MV-4-11 (cell line): ENCODE measurements around the gene NAGPA.
A peak's percentile ranks its signal among the peaks of the same experiment; 100 is the strongest.
"Not testable (repeated sequence)": the region's sequence is repeated elsewhere in the genome, so short reads cannot be mapped to it uniquely, and the experiment has no call there.

ENCODE experiments used
- DNase-seq: peaks from one replicate; lab custom pipeline; 2025; lab: John Stamatoyannopoulos, UW

The NAGPA gene

DNA sequence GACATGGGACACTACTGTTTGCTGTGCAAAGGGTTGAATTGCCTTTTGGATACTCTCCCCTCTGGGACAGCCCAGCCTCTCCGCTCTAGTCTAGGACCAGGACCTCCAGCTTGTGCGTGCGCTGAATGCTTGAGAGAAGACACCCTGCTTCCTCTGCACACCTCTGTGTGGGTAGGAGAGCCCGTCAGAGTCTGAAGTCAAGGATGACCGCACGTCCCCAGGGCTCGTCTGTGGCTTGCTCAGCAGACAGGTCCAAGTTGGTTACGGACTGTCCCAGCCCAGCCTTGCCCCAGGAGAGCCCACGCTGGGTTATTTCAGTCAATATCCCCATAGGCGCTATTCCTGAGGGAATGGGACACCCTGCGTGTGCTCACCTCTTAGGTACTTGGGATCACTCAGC is 28.3 kb upstream of the NAGPA start:
- DNase-seq = no peak

DNA sequence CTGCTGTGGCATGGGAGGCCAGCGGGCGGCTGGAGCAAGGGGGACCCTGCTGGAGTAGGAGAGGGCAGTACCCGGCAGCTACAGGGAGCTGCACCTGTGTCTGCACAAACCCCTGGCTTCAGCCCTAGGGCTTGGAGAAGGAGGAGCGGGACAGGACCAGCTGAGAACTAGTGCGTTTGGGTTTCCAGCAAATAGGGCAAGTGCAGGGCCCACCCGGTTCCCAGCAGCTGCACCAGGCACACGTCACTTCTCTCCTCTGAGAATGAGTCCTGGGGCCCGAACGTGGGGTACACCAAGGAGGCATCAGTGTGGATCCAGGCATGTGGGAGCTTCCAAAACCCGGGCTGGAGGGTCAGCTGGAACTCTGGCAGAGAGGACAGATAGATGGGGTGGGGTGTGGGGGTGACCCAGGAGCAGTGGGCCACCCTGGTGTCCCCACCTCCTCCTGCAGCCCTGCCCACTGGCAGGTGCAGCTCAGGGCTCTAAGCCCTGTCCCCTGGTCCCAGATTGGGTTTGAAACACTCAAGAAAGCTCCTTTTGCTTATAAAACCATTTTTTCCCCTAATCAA is 26.4 kb upstream of the NAGPA start:
- no peak for DNase-seq

DNA sequence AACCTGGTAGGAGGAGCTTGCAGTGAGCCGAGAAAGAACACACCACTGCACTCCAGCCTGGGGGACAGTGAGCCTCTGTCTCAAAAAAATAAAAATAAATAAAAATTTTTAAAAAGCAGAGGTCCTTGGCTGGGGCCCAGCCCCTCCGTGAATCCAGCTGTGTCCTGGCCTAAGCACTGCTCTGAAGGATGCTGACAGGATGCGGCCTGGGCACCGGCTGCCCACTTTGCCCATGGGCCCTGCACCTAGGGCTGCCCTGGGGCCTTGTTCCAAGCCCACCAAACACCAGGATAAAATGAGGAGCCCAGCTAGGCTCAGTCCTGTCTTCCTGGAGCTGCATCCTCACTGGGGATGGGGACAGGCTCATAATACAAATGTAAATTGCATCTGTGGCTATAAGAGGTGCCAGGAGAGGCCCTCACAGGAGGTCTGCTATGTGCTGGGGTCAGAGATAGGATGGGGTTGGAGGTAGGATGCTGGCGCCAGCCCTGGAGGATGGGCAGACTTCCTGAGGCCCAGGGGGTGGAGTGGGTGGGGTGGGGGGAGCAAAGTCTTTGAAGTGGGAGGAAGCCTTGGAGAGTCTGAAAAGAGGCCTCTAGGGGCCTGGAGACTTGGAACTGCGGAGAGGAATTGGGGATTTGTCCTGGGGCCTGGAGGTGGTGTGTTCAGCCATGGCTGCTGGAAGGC is 25.8 kb upstream of the NAGPA start:
- DNase-seq = no peak

DNA sequence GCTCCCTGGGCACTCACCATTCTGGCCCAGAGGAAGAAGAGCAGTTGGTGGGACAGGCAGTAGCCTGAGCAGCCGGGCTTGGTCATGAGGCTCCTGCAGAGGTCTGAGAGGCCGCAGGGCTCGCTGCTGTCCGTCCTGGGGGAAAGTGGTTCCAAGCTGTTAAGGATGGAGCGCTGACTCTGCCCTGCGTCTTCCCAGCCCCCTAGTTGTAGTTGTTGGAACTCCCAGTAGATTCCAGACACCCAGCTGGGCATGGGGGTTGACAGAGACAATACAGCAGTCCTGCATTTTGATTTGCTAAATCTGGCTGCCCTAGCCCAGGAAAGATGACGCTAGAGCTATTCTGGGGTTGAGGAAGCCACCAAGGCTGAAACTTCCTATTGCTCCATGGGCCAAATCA is 24.7 kb upstream of the NAGPA start:
- no peak for DNase-seq

DNA sequence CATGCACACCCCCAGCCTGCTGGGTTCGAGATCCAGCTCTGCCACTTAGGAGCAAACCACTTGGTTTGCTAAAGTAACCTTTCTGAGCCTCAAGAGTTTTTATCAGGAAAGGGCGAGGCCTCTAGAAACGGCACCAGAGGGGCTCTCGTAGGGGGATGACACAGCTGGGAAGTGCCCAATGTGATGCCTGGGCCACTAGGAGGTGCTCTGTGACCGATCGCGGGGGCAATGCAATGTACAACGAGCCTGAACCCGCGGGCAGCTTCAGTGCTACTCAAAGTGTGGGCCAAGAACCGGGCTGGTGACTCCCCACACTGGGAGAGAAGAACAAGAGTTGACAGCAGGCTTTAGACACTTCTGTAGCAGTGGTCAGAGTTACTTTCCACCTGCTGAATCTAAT is 22.6 kb upstream of the NAGPA start:
- peak; percentile 34 for DNase-seq

DNA sequence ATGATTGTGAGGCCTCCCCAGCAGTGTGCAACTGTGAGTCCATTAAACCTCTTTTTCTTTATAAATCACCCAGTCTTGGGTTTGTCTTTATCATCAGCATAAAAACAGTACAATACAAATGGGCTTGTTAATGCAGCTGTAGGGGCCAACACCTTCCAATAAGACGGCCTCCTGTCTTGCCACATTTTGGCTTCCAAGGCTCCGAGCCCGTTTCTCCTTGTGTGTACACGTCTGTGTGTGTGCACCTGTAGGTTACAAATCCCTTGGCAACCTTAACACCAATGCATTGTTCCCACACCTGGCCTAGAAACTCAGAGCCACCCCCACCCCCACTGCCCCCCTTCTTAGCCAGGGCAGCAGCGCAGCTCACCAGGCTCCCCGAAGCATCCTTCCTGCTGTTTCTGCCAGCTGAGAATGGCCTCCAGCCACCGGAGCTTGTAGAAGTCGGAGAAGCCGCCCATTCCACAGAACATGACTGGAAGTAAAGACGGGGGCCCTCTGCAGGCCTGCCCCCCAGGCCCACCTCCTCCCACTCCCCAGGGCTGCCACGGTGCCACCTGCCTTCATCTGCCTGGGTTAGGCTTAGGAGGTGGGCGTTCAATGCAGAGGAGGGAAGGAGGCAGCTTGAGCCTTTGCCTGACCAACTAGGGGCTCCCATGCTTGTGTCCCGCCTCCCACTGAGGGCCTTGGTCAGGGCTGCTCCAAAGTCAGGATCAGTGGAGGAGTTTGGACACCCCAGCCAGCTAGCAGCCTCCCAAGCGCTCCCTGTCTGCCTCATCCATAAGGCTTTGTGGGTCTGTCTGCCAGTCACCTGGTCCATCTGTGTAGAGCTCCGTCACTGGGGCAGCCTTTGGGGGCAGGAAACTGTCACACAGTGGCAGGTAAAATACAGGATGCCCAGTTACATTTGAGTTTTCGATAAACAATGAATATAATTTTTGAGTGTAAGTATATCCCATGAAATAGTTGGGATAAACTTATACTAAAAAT is 21.4 kb upstream of the NAGPA start:
- no peak for DNase-seq

DNA sequence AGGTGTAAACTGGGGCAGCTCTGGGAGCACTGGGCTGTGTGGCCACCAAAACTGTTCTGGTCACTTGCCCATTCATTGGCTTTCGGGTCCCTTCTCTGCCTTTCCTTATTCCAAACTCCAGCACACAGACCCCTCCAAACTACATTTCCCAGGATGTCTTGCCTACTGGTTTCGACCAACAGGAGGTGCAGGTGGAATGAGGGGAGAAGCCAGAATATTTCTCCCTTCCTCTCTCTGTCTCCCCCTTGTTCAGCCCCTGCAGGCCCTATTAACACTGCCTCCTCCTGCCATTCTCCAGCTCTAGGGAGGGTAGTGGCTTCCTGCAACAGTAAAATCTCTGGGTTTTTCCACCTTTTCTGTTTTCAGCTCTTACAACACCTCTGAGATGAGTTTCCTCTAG is 13.2 kb upstream of the NAGPA start:
- DNase-seq = no peak

DNA sequence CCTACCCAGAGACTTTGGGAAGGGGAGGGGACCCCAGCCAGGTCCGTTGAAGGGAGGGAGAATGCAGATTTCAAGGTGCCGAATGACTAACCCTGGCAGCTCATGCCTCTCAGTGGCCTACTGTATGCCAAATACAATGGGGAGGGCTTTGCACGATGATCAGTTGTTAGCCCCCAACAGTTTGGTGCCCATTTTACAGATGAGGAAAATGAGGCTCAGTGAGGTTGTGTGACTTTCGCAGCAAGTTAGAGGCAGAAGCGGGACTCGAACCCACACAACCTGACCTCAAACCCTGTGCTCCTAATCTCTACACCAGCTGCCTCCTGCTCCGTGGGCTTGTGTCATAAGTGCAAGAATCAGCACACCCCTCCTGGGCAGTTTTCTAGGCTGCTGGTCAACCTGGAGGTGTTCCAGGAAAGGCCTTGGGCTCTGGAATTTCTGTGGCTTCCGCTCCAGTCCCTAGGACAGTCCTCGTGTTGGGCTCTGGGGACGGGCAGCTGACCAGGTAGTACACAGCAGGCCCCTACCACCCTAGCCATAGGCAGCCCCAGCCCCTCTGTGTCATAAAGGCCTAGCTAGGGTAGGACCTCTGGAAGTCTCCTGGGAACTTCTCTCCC is 11.9 kb upstream of the NAGPA start:
- DNase-seq = no peak

DNA sequence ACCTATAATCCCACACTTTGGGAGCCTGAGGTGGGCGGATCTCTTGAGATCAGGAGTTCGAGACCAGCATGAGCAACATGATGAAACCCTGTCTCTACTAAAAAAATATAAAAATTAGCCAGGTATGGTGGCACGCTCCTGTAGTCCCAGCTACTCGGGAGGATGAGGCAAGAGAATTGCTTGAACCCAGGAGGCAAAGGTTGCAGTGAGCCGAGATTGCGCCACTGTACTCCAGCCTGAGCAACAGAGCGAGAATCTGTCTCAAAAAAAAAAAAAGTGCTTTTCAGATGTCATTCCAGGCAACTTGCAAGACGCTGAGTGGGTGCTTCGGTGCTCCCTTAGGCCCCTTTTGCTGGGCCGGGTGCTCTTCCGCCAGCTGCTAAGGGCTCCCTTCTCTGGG is 10.8 kb upstream of the NAGPA start:
- not testable (repeated sequence) for DNase-seq

DNA sequence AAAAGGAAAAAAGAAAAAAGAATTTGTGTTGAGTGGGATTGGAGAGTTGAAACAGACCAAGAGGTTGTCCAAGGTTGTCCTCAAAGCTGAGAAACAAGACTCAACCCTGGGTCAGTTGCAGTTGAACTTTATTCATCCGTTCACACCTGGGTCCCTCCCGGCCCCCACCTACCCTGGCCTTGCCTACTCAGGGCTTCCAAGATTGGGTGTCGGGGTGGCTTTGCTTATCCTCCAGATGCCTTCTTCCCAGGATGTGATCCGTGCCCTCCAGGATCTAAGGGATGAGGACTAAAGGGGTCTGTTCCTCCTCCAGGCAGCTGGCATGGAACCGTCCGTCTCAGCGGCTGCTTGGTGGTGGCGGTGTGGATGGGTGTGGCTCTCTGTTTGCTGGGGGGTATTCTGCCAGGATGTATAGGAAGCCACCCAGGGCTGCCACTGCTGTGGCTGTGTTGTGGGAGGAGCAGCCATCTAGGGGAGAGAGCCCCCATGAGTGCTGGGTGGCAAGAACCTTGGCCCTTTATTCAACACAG is 10.3 kb upstream of the NAGPA start:
- DNase-seq = no peak

DNA sequence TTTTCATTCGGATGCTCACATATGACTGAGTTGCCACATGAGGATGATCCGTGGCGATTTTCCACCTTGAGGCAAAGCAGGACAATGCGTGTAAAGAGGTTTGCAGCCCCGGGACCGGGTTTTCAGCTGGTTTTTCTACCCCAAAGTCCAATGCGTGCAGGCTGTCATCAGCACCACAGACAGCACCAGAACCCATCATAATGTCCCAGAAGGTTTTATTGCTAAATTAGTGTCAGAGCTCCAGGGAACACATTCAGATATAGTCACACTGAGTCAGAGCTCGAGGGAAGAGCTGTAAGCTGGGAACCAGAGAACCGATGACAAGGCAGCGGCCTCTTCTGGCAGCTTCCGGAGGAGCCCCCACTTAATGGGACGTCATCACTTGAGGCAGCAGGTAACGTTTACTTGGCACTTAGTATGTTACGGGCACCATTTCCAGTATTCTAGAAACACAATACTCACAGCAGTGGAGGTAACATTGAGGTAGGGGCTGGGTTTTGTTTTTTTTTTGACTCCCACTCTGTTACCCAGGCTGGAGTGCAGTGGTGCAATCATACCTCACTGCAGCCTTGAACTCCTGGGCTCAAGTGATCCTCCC is 8.9 kb upstream of the NAGPA start:
- DNase-seq = no peak

DNA sequence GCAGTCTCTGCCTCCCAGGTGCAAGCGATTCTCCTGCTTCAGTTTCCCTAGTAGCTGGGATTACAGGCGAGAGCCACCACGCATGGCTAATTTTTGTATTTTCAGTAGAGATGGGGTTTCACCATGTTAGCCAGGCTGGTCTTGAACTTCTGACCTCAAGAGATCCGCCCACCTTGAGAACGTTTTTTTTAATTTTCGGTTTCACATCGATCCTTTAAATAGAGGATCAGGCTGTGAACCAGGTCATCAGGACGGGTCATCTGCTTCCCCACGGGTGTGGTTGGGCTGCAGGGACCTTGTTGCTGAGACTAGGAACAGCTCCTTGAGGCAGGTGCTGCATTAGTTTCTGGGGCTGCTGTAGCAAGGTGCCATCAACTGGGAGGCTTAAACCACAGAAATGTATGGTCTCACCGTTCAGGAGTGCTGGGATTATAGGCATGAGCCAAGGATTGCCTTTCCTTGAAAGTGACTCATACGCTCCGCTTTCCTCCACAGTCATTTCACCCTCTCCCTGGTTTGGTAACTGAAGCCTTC is 7.9 kb upstream of the NAGPA start:
- DNase-seq = no peak

DNA sequence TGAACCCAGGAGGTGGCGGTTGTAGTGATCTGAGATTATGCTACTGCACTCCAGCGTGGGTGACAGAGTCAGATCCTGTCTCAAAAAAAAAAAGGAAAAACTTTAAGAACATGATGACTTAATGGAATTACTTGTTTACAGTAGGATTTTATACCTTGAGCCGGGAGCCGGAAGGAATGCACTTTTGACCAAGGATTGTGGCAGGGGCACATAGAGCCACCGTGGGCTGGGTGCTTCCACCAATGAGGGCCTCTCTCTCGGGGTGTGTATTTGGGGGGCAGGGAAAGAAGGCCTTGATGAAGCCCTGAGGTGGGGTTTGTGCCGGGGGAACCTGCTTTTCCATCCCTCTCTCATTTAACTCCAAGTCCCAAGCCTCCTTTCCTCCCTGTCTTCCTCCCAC is 6.7 kb upstream of the NAGPA start:
- no peak for DNase-seq

DNA sequence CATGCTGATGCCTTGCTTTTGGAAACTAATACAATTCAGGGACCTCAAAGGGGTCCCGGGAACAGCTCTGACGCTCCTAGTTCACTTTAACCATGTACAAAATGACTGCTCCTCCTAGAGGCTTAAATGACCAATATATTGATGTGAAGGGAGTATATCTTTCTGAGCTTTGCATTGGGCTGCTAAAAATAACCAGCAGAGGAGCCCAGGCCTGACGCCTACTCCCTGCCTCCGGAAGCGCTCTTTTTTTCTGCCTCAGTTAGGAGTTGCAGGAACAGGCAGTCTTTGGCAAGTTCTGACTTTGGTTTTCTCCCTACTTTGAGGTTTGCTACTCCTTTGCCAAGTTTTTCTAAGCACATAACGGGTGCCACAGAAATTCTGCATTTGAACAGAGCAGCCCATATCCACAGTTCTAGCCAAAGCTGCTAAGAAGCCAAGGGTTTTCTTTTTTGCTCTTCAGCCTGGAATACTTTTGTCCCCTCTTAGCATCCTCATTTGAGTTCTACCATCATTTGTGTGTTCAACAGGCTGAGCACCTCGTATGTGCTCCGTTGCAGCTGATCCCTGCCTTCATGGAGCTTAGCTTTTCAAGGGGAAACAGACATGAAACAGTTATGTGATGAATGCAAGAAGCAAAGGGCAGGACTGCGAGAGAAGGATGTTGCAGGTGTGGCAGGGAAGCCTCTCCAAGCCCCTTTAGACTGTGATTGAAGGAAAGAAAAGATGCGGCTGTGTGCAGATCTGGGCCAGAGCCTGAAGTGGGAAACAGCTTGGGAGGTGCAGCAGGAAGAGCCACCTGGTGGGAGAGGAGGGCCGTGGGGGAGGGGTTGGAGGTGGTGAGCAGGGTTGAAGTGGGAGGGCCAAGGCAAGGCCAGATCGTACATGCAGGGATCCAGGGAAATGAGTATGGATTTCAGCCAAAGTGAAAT is 2.8 kb upstream of the NAGPA start:
- no peak for DNase-seq

DNA sequence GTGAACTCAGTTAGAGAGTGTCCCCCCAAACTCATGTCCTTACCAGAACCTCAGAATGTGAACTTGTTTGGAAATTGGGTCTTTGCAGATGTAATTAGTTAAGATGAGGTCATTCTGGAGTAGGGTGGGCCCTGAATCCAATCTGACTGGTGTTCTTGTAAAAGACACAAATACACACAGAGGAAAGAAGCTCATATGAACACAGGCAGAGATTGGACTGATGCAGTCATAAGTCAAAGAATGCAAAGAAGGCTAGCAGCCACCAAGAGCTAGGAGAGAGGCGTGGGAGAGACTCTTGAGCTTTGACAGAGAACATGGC is 2.1 kb upstream of the NAGPA start:
- DNase-seq = no peak

DNA sequence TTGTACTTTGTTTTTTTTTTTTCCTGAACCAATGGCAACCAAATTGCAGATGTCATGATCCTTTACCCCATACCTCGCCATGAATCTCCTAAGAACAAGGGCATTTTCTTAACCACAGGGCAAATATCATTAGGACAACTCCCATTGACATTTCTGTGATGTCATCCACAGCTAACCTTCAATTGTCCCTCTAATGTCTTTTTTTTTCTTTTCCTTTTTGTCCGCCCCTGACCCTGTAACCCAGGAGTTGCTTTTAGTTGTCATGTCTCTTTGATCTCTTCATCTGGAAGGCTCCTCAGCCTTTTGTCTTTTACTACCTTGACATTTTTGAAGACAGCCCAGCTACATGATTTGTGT is 410 bp upstream of the NAGPA start:
- no peak for DNase-seq

DNA sequence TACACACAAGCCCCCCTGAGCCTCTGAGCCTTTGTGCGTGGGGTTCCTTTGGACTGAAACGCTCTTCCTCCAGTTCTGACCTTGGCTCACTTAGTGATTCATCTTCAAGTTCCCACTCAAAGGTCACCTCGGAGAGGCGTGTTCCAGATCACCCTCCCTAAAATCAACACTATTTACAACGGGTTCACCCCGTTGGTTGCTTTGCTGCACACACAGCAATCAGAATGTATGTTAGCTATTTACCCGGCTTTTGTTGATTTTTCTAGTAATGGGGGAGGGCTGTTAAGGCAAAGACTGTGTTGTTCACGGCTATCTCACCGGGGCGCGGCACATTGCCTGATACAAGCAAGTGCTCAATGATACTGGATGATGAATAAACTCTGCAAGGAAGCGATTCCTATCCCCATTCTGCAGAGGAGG is 977 bp downstream of the NAGPA start:
- no peak for DNase-seq

DNA sequence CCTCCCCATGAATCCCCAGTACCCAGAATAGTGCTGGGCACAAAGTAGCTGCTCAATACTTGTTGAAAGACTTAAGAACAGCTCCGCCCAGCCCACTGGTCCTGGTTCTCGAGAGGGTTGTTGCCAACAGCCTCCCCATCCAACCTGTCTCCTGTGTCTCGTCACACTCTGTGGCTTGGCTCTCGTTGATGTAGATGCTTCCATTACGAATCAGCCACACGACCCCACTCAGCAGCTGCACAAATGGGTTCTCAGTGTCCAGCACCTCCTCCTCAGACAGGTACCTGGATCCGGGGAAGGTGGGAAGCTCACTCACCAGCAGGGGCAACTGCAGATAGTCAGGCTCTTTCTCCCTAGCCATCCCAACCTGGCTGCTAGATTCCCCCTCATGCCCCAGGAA is 2.1 kb downstream of the NAGPA start:
- DNase-seq = no peak

DNA sequence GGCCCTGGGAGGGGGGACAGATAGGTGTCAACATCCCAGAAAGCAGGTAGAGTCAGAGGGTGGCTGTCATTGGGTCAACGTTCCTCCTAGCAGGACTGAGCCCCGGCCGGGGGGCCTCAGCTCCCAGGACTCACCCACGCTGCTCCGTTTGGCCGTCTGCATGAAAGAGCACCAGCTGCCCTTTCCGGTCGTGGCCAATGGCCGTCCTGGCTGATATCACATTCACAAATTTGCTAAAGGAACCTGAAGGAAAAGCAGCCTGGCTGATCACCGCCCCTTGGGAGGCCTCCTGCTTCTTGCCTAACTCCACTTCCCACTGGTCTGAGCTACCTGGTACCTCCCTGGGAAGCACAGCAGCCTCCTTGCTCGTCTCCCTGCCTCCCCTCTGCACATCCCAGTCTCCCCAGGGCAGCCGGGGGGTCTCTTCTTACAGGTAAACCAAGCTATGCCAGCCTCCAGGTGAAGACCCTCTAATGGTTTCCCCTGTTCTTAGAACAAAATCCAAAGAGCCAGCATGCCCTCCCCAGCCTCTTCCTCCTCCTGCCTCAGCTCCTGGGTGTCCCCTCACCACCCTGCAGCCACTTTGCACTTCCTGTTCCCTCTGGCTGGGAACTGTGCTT is 3.4 kb downstream of the NAGPA start:
- no peak for DNase-seq

DNA sequence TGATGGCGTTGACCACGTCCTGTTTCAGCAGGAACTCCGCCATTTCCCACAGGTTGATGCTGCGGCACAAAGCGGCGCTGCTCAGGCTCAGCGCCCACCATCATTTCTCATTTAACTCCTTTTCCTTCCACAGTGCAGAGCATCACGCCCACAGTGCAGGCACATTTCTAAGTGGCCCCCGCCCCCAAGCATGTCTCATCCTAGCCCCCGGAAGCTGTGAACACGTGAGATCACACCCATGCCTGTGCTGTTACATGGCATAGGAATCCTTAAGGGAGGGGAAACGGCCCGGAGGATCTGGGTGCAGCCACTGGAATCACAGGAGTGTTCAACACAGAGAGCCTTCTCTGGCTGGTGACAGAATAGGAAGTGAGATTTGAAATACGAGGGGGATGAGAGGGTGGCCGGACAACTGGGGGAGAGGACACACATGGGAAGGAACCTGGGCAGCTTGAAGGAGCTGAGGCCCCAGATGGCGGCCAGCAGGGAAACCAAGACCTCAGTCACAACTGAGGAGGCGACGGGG is 4.7 kb downstream of the NAGPA start:
- no peak for DNase-seq
